ENCODE results near the gene TTC12. TPM values are rescaled to one million over a fixed set of nuclear protein-coding genes. Genes with fewer than 3 reads are reported as not detected.

TTC12 gene
- total and polyA plus RNA-seq, 12 donors = 5.6 to 26.9 (median 16.5) TPM

GRCh38 chr11:113269096-113269495 is 45.3 kb upstream of the TTC12 start:
- intact Hi-C loops (cut with DNase I) = loop anchor here in 1 of 2 donors (10.0 kb wide), 1 partner anchor 224 kb away; no protein-coding TSS in a partner anchor
- WGBS, 4 donors = 94 to 100% (median 96%) methylated on average over 1 to 2 of the region's 2 CpGs
- Histone ChIP-seq H3K4me3 (no peak overlapping the region), H3K36me3 (replicated peaks in 1 of 2) (peaks cover 0 to 5% of the 10 kb centered on the region in 2 donors), H3K27ac (no peak overlapping the region), H3K9me3 (replicated peaks in 1 of 3) (no peaks in the 10 kb centered on the region), H3K4me1 (replicated peaks in 1 of 2) (no peaks in the 10 kb centered on the region), H3K27me3 (no peaks in the 10 kb centered on the region)
- TF ChIP-seq, protein P1, sequence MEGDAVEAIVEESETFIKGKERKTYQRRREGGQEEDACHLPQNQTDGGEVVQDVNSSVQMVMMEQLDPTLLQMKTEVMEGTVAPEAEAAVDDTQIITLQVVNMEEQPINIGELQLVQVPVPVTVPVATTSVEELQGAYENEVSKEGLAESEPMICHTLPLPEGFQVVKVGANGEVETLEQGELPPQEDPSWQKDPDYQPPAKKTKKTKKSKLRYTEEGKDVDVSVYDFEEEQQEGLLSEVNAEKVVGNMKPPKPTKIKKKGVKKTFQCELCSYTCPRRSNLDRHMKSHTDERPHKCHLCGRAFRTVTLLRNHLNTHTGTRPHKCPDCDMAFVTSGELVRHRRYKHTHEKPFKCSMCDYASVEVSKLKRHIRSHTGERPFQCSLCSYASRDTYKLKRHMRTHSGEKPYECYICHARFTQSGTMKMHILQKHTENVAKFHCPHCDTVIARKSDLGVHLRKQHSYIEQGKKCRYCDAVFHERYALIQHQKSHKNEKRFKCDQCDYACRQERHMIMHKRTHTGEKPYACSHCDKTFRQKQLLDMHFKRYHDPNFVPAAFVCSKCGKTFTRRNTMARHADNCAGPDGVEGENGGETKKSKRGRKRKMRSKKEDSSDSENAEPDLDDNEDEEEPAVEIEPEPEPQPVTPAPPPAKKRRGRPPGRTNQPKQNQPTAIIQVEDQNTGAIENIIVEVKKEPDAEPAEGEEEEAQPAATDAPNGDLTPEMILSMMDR (IDR thresholded peaks at IDR 0.05) = no peak
- TF ChIP-seq POLR2A (IDR thresholded peaks at IDR 0.05) = no peak
- no peak for DNase-seq

GRCh38 chr11:113269636-113270035 is 44.7 kb upstream of the TTC12 start:
- Histone ChIP-seq H3K4me3 (no peak overlapping the region), H3K9me3 (replicated peaks in 1 of 3) (no peaks in the 10 kb centered on the region), H3K4me1 (replicated peaks in 1 of 2) (no peaks in the 10 kb centered on the region), H3K27me3 (no peaks in the 10 kb centered on the region), H3K27ac (no peak overlapping the region), H3K36me3 (replicated peaks in 1 of 2) (peaks cover 0 to 5% of the 10 kb centered on the region in 2 donors)
- 91 to 98% (median 94%) methylated on average over 5 of the region's 5 CpGs; no CpG with 5 or more reads in 1 of the 4 donors for WGBS, 4 donors
- intact Hi-C loops (cut with DNase I) = loop anchor here (10.0 kb wide), 2 partner anchors 155 to 225 kb away; no protein-coding TSS in a partner anchor
- DNase-seq = no peak
- no peak for TF ChIP-seq POLR2A (IDR thresholded peaks at IDR 0.05)
- TF ChIP-seq, protein P1 (IDR thresholded peaks at IDR 0.05) = no peak

GRCh38 chr11:113270080-113270479 is 44.3 kb upstream of the TTC12 start:
- 93 to 98% (median 96%) methylated on average over 12 to 13 of the region's 13 CpGs for WGBS, 4 donors
- H3K4me1 ChIP-seq (replicated peaks in 1 of 2) = no peaks in the 10 kb centered on the region
- TF ChIP-seq POLR2A (IDR thresholded peaks at IDR 0.05) = no peak
- TF ChIP-seq, protein P1 (IDR thresholded peaks at IDR 0.05) = no peak

DNA sequence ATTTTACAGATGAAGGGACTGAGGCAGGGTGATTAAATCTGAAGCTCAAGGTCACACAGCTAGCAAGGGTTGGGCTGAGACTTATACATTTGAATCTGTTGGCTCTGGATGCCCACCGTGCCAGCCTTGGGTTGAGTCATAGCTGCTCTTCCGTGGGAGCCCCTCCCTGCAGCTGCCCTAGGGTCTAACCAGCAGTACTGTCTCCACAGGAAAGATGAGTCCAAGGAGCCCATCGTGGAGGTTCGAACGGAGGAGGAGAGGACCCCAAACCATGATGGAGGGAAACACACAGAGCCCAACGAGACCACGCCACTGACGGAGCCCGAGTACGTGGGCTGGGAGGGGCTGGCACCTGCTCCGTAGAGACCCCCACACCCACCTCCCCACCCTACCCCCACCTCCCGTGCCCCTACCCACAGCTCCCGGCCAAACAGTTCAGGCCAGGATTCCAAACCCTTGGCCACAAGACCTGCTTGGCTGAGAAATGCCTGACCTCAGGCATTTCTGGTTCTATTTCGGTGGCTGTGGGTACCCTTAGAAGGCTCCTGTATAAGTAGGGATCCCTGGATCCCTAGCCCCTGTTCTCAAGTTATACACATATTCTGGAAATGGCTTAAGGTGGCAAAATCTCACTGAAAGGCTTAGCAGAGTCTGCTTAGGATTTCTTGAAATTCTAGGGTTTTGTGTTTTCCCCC is 42.7 kb upstream of the TTC12 start:
- DNase-seq = no peak
- 85 to 91% (median 86%) methylated on average over 12 to 14 of the region's 14 CpGs for WGBS, 4 donors
- H3K27ac ChIP-seq = peak overlapping the region in 1 of 5 donors; percentile 49
- TF ChIP-seq, protein P1 (IDR thresholded peaks at IDR 0.05) = no peak
- no peak for TF ChIP-seq POLR2A (IDR thresholded peaks at IDR 0.05)
- H3K36me3 ChIP-seq (replicated peaks in 1 of 2) = peaks cover 0 to 5% of the 10 kb centered on the region in 2 donors
- no peaks in the 10 kb centered on the region for H3K27me3 ChIP-seq
- intact Hi-C loops (cut with DNase I) = loop anchor here in 1 of 2 donors (10.0 kb wide), 1 partner anchor 157 kb away; no protein-coding TSS in a partner anchor
- H3K9me3 ChIP-seq (replicated peaks in 1 of 3) = no peaks in the 10 kb centered on the region
- H3K4me3 ChIP-seq = no peak overlapping the region
- no peaks in the 10 kb centered on the region for H3K4me1 ChIP-seq (replicated peaks in 1 of 2)

More at GRCh38 chr11:113270080-113270479, 44.3 kb upstream of the TTC12 start:
- intact Hi-C loops (cut with DNase I) = loop anchor here in 1 of 2 donors (10.0 kb wide), 1 partner anchor 155 kb away; no protein-coding TSS in a partner anchor
- no peaks in the 10 kb centered on the region for H3K27me3 ChIP-seq
- no peak overlapping the region for H3K4me3 ChIP-seq
- peaks cover 0 to 5% of the 10 kb centered on the region in 2 donors for H3K36me3 ChIP-seq (replicated peaks in 1 of 2)
- no peaks in the 10 kb centered on the region for H3K9me3 ChIP-seq (replicated peaks in 1 of 3)
- DNase-seq = no peak
- no peak overlapping the region for H3K27ac ChIP-seq

Measured in adrenal gland (tissue), 12 donors.